Measurements from ENCODE around the gene DNAI1. TPM values are rescaled to one million over a fixed set of nuclear protein-coding genes. Genes with fewer than 3 reads are reported as not detected.

The DNAI1 gene
- total and polyA plus RNA-seq, 10 of the 15 experiments (the other 5 are each of a cell fraction or from before 2014, with no cell fraction given), result not detected

- no peak for TF ChIP-seq ZNF384 (IDR thresholded peaks at IDR 0.05; ENCODE audit: borderline replicate concordance, low read depth, low read length)
- no peak for TF ChIP-seq EP300 (IDR thresholded peaks at IDR 0.05; ENCODE audit: borderline replicate concordance in 1 of 2, control insufficient read depth in 1 of 2, low read depth in 2 of 2, low read length in 2 of 2)
- no peak for TF ChIP-seq SMAD5 (IDR thresholded peaks at IDR 0.05; ENCODE audit: low read depth)
- no peak for TF ChIP-seq BCL3 (IDR thresholded peaks at IDR 0.05; ENCODE audit: borderline replicate concordance, insufficient read depth, low read depth, low read length, poor library complexity, severe bottlenecking)
- no peak for TF ChIP-seq ZBTB33 (IDR thresholded peaks at IDR 0.05)
- no peak for TF ChIP-seq KLF5 (IDR thresholded peaks at IDR 0.05; ENCODE audit: partially characterized antibody)
- TF ChIP-seq CEBPZ (IDR thresholded peaks at IDR 0.05; ENCODE audit: low read depth, low read length), result no peak
- TF ChIP-seq SMARCA5 (IDR thresholded peaks at IDR 0.05), result no peak
- no peak for TF ChIP-seq MTA3 (IDR thresholded peaks at IDR 0.05; ENCODE audit: borderline replicate concordance, low read length)
Observed at GRCh38 chr9:34536685-34537084, 78.1 kb downstream of the DNAI1 start (continued).

Data from GM12878 (cell line).